Stimulated activated CD8-positive, alpha-beta memory T cell treated with anti-CD3 and anti-CD28 coated beads, Interleukin-4, amount 100 ng/mL, for 24 hours (primary cell): ENCODE measurements around the gene MYH14.
"Not testable (repeated sequence)": the region's sequence is repeated elsewhere in the genome, so short reads cannot be mapped to it uniquely, and the experiment has no call there.

Experiments used
- DNase-seq: peaks from one replicate; pipeline ENCODE4 v3.0.0-alpha.2; 2020; ENCODE audit warnings: low read depth

Gene MYH14

DNA sequence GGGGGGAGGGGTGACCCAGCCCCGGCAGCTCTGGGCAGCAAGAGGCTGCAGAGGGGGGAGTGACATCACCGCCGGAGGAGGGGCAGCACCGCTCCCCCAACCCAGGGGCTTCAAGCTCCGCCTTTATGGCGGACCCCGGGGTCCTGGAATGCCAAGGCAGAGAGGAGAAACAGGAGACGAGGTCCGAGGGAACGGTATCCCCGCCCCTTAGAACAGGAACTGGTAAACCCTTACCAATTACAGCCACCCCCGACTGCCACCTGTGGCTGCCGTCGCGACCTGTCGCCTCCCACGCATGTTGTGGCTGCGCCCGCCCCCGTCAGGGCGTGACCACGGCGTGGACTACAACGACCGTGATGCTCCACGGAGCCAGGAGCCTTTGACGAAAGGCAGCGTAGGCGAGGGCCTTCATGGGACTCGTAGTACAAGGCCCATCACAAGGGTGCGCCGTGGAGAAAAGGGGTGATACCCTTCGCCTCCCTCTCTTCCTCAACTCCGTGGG lies 129.9 kb downstream of the MYH14 start:
- DNase-seq, result peak; percentile 83

DNA sequence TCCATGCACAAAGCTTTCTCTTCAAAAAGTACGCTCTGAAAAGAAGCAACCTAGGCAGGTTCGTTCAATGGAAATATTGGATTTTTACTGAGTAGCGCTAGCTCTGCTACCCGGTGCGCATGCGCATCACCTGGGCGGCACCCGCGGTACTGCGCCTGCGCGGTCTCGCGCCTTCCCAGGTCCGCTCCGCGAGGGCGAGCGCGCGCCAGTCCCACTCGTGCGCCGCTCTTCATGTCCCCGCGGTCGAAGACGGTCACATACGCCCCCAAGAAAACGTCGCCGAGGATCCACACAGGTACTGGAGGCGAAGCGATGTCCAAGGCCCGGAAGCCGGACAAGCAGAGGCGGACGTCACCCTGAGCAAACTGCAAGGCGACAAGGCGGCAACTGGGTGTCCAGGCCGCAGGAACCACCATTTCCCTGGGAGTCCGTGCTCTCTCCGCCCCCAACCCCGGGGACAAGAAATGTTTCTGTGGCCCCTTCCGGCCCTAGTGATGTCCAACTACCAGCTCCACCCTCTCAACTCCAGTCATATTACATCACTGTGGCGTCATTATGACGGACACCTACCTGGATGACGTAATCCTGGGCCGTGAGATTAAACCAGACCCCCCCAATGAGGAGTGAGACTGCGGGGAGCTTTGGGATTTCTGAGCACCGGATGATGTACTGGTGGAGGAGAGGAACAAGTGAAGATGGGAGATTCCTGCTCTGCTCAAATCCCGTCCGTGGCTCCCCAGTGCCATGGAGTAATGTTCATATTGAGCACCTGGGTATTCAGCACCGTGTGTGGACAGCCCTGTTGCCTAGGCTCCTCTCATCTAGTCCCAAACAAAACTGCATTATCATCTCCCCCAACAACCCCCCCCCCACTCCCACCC lies 130.6 kb downstream of the MYH14 start:
- peak; percentile 72 for DNase-seq

DNA sequence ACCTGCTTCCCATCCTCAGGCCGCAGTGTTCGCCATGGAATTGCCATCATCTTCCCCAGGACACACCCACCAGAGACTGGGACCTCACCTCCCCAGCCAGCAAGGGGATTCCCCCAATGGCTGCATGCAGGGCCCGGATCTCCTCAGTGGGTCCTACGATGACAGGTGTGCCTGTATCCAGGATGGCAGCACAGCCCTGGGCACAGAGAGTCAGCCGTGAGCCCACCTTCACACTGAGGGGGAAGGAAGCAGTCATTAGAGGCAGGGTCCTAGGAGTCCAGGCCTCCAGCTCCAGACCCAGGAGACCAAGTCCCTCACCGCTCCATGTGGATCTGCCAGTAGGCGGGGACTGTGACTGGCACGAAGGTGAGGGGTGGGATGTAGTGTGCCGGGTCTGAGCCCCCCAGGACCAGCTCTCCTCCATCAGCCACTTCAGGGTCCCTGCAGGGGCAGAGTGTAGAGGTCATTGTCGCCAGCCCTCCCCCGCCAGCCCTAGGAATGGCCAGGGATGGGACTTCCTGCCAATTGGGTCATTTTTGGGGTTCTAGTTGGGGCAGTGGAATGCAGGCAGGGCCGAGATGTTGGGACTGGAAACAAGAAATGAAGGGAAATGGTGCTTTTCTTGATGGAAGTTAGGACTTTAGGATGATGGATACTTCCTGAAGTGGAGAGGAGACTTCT lies 131.5 kb downstream of the MYH14 start:
- DNase-seq, result no peak

DNA sequence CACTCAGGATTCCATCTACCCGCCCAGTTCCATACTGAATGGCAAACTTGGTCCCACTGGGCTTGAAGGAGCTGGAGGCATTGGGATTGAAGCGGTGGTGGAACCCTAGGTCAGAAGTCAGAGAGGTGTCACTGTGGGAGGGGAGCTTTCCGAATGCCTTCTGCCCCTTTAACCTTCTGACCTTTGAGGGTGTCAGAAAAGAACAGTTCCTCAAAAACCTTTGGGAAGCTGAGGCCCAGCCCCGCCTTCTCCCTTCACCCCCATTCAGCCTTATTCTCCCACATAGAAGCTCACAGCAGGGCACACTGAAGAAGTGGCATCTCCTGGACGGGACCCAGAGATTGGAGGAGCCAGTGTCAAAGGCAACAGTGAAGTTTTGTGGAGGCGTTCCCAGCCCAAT lies 133.6 kb downstream of the MYH14 start:
- not testable (repeated sequence) for DNase-seq

DNA sequence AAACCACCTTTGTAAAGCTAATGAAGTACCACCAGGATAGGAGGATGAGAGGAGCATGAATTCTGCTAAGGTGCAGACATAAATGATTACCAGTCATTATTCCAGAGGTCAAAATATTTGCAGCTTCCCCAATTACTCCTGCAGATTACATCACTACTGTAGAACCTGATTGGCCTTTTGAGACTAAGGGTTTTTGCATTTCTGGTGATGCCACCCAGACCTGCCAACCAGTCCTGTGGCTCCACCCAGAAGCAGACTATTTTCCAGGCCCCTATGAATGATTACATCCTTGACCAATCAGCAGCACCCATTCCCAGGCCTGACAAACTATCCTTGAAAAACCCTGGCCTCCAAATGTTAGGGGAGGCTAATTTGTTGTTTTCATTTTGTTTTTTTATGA lies 136.9 kb downstream of the MYH14 start:
- DNase-seq, result no peak

DNA sequence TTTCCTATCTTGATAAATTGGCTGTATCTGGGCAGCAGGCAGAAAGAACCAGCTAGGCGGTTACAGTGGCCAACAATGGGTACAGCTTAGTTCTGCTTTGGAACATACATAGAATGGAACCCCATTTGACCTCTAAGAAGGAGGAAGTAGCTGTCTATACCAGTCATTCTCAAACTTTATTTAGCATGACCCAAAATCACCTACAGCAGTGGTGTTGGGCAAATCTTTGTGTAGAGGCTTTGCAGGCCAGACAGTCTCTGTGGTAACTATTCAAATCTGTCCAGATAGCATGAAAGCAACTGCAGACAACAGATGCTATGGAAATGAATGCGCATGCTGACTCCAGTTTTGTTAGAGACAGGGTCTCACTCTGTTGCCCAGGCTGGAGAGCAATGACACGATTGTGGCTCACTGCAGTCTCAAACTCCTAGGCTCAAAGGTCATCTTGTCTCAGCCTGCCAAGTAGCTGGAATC lies 137.7 kb downstream of the MYH14 start:
- DNase-seq, result no peak

DNA sequence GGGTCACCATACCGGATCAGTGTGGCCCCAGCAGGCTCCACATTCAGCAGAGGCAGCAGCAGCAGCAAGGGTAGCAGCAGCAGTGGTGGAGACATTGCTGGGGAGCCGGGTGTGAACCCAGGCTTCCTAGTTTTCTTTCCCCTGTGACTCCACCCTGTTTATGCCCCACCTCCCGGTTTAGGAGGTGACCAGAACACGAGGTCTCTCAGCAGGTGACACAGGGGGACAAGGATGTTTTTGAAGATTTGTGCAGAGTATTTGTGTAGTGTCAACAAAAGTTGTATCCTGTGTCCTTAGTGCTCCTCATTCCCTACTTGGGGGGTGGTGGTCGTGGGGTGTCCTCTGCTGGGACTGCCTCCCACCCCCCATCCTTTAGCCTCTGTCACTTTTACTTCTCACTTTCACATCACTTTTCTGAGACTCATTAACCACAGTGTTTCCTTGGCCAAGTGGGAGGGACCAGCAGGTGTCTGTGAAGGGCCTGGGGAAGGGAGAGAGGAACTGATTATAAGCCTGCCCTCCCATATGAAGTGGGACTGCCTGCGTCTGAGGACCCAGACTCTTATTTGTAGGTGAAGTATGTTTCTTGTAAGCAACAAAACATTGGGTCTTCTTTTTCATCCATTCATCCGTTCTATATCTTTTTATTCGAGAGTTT lies 141.4 kb downstream of the MYH14 start:
- no peak for DNase-seq

DNA sequence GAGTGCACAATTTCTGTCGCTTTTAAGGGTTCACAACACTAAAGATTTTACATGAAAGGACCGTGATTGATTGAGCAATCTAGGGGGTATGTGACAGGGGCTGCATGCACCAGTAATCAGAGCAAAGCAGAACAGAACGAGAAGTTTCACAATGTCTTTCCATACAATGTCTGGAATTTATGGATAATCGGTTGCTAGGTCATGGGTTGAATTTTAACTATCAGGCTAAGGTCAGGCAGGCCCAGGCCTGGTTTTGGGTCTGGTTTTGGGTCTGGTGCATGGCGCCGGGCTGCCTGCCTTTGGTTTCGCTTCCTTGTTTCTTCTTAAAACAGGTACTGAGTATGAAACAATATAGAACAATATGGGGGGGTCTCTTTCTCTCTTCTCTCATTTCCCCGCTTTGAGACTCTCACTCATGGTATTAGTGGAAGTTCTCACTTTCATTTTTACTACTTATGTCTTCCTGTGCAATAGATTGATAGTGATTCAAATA lies 143.7 kb downstream of the MYH14 start:
- DNase-seq, result not testable (repeated sequence)

DNA sequence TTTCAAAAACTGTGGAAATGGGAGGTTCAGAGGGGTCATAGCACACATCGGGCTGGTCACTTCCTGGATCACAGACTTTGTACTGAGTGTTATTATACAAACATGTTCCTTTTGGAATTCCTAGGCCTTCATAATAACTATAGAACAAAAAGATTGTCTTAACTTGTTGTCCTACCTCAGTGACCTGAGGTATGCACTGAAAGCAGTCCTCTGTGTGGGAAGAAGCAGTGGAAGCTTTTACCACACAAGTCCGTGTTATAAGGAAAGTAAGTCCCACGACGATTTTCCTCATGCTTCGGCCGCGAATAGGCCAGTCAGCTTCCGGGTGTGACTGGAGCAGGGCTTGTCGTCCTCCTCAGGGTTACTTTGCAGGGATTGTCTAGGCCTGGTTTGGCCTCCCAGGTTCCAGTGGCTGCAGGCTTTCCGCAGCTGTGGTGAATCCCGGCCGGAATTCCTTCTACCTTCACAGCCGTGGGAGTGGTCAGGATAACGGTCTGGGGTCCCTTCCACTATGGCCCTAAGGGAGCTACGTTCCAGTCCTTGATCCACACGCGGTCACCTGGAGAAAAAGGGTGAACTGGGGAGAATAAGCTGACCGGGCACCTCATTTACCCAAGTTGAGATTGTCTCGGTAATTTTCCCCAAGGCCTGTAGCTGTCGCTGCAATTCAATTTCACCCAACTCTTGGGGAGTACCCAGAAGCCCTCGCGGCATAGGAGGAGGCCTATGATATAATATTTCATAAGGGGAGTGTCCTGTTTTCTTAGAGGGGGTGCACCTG lies 146.0 kb downstream of the MYH14 start:
- no peak for DNase-seq

DNA sequence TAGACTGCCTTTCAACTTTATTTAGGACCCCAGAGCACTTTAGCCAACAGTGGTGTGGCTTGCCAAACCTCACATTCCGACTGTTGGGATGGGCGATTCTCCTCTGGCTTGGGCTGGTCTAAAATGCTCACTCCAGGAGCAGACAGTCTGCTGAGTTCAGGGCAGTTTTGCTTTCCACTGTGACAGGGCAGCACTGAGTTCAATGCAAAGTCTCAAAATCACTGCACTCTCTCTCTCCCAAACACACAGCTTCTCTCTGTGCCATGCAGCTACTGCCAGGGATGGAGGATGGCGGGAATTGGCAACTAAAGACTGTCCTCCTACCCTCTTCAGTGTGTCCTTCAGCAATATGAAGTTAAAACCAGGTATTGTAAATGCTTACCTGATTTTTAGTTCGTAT lies 148.8 kb downstream of the MYH14 start:
- DNase-seq, result no peak

DNA sequence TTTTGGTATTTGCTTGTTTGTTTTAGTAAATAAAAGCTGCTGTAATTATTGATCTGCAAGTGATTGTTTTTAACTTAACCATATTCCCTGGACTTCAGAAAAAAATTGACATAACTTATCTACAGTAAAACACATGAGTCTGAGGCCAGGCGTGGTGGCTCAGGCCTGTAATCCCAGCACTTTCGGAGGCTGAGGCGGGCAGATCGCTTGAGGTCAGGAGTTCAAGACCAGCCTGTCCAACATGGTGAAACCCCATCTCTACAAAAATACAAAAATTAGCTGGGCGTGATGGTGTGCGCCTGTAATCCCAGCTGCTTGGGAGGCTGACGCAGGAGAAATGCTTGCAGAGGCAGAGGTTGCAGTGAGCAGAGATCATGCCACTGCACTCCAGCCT lies 150.1 kb downstream of the MYH14 start:
- not testable (repeated sequence) for DNase-seq

DNA sequence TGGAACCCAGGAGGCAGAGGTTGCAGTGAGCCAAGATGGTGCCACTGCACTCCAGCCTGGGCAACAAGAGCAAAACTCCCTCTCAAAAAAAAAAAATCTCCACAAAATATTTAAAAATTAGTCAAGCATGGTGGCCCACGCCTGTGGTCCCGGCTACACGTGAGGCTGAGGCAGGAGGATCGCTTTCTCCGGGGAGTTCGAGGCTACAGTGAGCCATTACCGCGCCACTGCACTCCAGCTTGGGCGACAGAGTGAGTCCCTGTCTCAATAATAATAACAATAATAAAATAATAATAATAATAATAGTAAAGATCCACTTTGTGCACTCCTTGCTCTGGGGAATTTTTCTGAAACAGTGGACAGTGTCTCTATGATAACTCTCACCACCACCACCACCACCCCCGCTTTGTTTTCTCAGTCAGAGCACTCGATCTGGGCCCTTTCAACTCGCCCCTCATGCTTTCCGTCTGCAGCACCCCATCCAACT lies 153.3 kb downstream of the MYH14 start:
- no peak for DNase-seq

DNA sequence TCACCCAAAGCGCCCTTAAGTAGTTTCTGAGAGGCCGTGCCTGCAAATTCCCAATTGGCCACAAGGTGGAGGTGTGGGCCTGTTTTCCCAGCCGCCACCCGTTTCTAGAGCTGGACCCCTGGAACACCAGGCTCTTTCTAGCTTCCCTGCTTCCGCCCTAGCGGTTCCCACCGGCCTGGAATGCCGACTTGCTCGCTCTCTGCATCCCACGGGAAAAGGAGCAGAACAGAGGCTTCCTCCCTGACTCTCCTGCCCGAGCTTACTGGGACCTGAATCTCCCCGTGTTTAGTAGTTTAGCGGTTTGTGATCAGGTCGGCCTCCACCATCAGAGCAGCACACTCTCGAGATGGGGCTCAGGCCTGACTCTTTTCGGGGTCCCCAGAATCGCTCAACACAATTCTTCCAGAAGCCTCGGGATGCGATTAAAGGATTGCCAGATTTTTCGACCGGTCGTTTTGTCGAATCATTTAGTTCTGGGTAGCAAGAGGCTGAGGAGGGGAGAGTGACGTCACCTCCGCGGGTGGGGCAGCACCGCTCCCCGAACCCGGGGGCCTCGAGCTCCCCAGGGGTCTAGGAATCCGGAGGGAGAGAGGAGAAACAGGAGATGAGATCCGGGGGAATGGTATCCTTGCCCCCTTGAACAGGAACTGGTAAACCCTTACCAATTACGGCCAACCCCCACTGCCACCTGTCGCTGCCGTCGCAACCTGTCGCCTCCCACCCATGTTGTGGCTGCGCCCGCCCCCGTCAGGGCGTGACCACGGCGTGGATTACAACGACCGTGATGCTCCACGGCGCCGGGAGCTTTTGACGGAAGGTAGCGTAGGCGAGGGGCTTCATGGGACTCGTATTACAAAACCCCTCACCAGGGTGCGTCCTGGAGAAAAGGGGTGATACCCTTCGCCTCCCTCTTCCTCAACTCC lies 154.0 kb downstream of the MYH14 start:
- peak; percentile 84 for DNase-seq

DNA sequence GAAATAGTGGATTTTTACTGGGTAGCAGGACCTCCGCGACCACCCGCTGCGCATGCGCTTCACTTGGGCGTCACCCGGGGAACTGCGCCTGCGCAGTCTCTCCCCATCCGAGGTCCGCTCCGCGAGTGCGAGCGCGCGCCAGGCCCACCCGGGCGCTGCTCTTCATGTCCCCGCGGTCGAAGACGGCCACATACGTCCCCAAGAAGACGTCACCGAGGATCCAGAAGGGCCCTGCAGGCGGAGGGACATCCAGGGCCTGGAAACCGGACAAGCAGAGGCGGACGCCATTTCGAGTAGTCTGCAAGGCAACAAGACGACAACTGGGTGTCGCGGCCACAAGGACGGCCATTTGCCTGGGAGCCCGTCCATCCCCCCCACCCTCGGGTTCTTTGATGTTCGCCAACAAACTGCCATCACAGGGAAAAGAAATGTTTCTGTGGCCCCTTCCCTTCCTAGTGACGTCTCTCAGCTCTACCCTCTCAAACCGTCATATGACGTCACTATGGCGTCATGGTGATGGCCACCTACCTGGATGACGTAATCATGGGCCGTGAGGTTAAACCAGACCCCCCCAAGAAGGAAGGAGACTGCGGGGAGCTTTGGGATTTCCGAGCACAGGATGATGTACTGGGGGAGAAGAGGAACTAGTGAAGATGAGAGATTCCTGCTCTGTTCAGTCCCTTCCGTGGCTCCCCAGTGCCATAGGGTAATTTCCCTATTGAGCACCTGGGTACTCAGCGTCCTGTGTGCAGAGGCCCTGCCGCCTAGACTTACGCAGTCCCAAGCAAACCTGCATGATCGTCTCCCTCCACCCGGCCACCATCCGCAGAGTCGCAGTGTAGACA lies 155.3 kb downstream of the MYH14 start:
- DNase-seq, result peak; percentile 62

DNA sequence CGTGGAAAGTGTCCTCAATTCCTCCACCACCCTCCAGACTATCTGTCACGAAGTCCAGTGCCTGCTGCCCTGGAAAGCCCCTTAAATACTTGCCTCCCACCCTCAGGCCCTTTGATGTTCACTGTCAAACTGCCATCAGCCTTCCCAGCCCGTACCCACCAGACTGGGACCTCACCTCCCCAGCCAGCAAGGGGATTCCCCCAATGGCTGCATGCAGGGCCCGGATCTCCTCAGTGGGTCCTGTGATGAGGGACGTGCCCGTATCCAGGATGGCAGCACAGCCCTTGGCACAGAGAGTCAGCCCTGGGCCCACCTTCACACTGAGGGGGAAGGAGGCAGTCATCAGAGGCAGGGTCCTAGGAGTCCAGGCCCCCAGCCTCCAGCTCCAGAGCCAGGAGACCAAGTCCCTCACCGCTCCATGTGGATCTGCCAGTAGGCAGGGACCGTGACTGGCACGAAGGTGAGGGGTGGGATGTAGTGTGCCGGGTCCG lies 156.0 kb downstream of the MYH14 start:
- DNase-seq, result no peak
